ENCODE measurements around the gene CDH12. TPM values are rescaled to one million over a fixed set of nuclear protein-coding genes. Genes with fewer than 3 reads are reported as not detected.
"Not testable (repeated sequence)": the region's sequence is repeated elsewhere in the genome, so short reads cannot be mapped to it uniquely, and the experiment has no call there.

Gene CDH12
- total and polyA plus RNA-seq, 7 donors: 0.04 TPM; not detected in 6

GRCh38 chr5:22896152-22896551 lies 43.0 kb upstream of the CDH12 start:
- whole genome bisulfite sequencing, 2 donors: 68 to 70% methylated on average over 5 of the region's 5 CpGs
- Histone ChIP-seq H3K9me3 (no peaks in the 10 kb centered on the region), H3K36me3 (no peaks in the 10 kb centered on the region), H3K4me3 (no peak overlapping the region), H3K27ac (no peak overlapping the region), H3K4me1 (no peaks in the 10 kb centered on the region), H3K27me3 (no peaks in the 10 kb centered on the region)
- TF ChIP-seq EP300 (IDR thresholded peaks at IDR 0.05) (no peak), POLR2A (IDR thresholded peaks at IDR 0.05) (no peak), POLR2AphosphoS5 (IDR thresholded peaks at IDR 0.05) (no peak)
- TF ChIP-seq, protein P1, sequence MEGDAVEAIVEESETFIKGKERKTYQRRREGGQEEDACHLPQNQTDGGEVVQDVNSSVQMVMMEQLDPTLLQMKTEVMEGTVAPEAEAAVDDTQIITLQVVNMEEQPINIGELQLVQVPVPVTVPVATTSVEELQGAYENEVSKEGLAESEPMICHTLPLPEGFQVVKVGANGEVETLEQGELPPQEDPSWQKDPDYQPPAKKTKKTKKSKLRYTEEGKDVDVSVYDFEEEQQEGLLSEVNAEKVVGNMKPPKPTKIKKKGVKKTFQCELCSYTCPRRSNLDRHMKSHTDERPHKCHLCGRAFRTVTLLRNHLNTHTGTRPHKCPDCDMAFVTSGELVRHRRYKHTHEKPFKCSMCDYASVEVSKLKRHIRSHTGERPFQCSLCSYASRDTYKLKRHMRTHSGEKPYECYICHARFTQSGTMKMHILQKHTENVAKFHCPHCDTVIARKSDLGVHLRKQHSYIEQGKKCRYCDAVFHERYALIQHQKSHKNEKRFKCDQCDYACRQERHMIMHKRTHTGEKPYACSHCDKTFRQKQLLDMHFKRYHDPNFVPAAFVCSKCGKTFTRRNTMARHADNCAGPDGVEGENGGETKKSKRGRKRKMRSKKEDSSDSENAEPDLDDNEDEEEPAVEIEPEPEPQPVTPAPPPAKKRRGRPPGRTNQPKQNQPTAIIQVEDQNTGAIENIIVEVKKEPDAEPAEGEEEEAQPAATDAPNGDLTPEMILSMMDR (IDR thresholded peaks at IDR 0.05): no peak
- intact Hi-C loops (cut with DNase I): no loop called here
- no peak for DNase-seq

GRCh38 chr5:22892441-22892840 lies 39.3 kb upstream of the CDH12 start:
- no peak overlapping the region for H3K4me3 ChIP-seq
- TF ChIP-seq, protein P1 (IDR thresholded peaks at IDR 0.05): no peak
- no peak for TF ChIP-seq POLR2AphosphoS5 (IDR thresholded peaks at IDR 0.05)
- TF ChIP-seq EP300 (IDR thresholded peaks at IDR 0.05): no peak
- TF ChIP-seq POLR2A (IDR thresholded peaks at IDR 0.05): no peak
- intact Hi-C loops (cut with DNase I): no loop called here
- no peaks in the 10 kb centered on the region for H3K36me3 ChIP-seq
- no peaks in the 10 kb centered on the region for H3K4me1 ChIP-seq
- no peaks in the 10 kb centered on the region for H3K9me3 ChIP-seq
- DNase-seq: no peak
- WGBS, 2 donors: 85 to 86% methylated on average over 4 of the region's 4 CpGs
- no peak overlapping the region for H3K27ac ChIP-seq
- no peaks in the 10 kb centered on the region for H3K27me3 ChIP-seq

GRCh38 chr5:22889720-22890119 lies 36.6 kb upstream of the CDH12 start:
- no peak for DNase-seq
- no peaks in the 10 kb centered on the region for H3K4me1 ChIP-seq
- H3K4me3 ChIP-seq: no peak overlapping the region
- no peaks in the 10 kb centered on the region for H3K27me3 ChIP-seq
- no peaks in the 10 kb centered on the region for H3K9me3 ChIP-seq
- H3K27ac ChIP-seq: no peak overlapping the region
- no peaks in the 10 kb centered on the region for H3K36me3 ChIP-seq
- intact Hi-C loops (cut with DNase I): no loop called here
- TF ChIP-seq, protein P1 (IDR thresholded peaks at IDR 0.05): no peak
- TF ChIP-seq POLR2AphosphoS5 (IDR thresholded peaks at IDR 0.05) (no peak), POLR2A (IDR thresholded peaks at IDR 0.05) (no peak), EP300 (IDR thresholded peaks at IDR 0.05) (no peak)
- WGBS, 2 donors: 54 to 74% methylated on average over 2 of the region's 2 CpGs

DNA sequence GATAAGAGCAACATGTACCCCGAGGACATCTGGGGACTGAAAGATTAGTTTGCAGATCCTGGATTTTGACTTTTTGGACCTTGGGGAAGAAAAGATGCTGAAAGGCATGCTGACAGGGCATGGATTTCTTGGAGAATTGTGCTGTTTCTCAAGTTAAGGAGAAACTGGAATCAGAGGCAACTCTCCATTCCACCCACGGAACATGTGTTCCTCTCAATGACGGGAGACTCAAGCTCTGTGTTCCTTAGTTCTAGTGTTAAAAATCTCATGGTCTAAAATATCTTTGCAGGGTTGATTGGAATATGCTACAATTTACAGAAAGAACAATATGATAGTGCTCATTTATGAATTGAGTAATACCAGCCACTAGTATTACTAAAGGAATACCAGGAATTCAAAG lies 34.4 kb upstream of the CDH12 start:
- H3K4me3 ChIP-seq: no peak overlapping the region
- no peaks in the 10 kb centered on the region for H3K27me3 ChIP-seq
- H3K36me3 ChIP-seq: no peaks in the 10 kb centered on the region
- no peak for TF ChIP-seq EP300 (IDR thresholded peaks at IDR 0.05)
- TF ChIP-seq, protein P1 (IDR thresholded peaks at IDR 0.05): no peak
- TF ChIP-seq POLR2A (IDR thresholded peaks at IDR 0.05): no peak
- no peak for TF ChIP-seq POLR2AphosphoS5 (IDR thresholded peaks at IDR 0.05)
- no peak for DNase-seq
- H3K4me1 ChIP-seq: no peaks in the 10 kb centered on the region
- intact Hi-C loops (cut with DNase I): no loop called here
- no peaks in the 10 kb centered on the region for H3K9me3 ChIP-seq
- no peak overlapping the region for H3K27ac ChIP-seq
- 76 to 79% methylated on average over 3 of the region's 3 CpGs for WGBS, 2 donors

GRCh38 chr5:22858911-22859310 lies 5.8 kb upstream of the CDH12 start:
- 77 to 83% methylated on average over 5 of the region's 5 CpGs for WGBS, 2 donors
- H3K9me3 ChIP-seq; H3K4me3 ChIP-seq; H3K36me3 ChIP-seq; intact Hi-C loops (cut with DNase I); H3K27ac ChIP-seq; H3K27me3 ChIP-seq; DNase-seq; H3K4me1 ChIP-seq: not testable (repeated sequence)
